ENCODE measurements around the gene GRB2. TPM values are rescaled to one million over a fixed set of nuclear protein-coding genes. Genes with fewer than 3 reads are reported as not detected.

Gene GRB2
- total and polyA plus RNA-seq, 3 donors from 2014 or later: 54.6 to 78.9 (median 61.8) TPM

GRCh38 chr17:75390982-75391381 is 14.5 kb downstream of the GRB2 start:
- no peak for TF ChIP-seq CTCF (IDR thresholded peaks at IDR 0.05)
- Histone ChIP-seq H3K27me3 (no peaks in the 10 kb centered on the region), H3K9me3 (no peaks in the 10 kb centered on the region), H3K27ac (no peak overlapping the region), H3K4me3 (no peak overlapping the region), H3K4me1 (peaks cover 12% of the 10 kb centered on the region), H3K36me3 (ENCODE audit: low read depth, missing control alignments) (no peaks in the 10 kb centered on the region)
- no peak for DNase-seq
- 63% methylated on average over 3 of the region's 3 CpGs for WGBS, 2 donors
- intact Hi-C loops (cut with DNase I; ENCODE audit: low total_unique reads): no loop called here

GRCh38 chr17:75388476-75389030 is 16.9 kb downstream of the GRB2 start:
- intact Hi-C loops (cut with DNase I; ENCODE audit: low total_unique reads): no loop called here
- no peak overlapping the region for H3K4me3 ChIP-seq
- peaks cover 6% of the 10 kb centered on the region for H3K4me1 ChIP-seq
- H3K27me3 ChIP-seq: no peaks in the 10 kb centered on the region
- TF ChIP-seq POLR2A (IDR thresholded peaks at IDR 0.05) (no peak), CTCF (IDR thresholded peaks at IDR 0.05) (no peak)
- H3K36me3 ChIP-seq (ENCODE audit: low read depth, missing control alignments): no peaks in the 10 kb centered on the region
- 61 to 94% methylated on average over 2 to 3 of the region's 3 CpGs for WGBS, 2 donors
- H3K27ac ChIP-seq: no peak overlapping the region
- DNase-seq: no peak
- no peaks in the 10 kb centered on the region for H3K9me3 ChIP-seq

- intact Hi-C loops (cut with DNase I; ENCODE audit: low total_unique reads): no loop called here
- TF ChIP-seq CTCF (IDR thresholded peaks at IDR 0.05): no peak
- TF ChIP-seq POLR2A (IDR thresholded peaks at IDR 0.05): no peak
Measured at GRCh38 chr17:75387771-75388170, 17.7 kb downstream of the GRB2 start.

GRCh38 chr17:75386430-75386829 is 19.0 kb downstream of the GRB2 start:
- H3K9me3 ChIP-seq: no peaks in the 10 kb centered on the region
- no peaks in the 10 kb centered on the region for H3K27me3 ChIP-seq
- no peak overlapping the region for H3K4me3 ChIP-seq
- TF ChIP-seq CTCF (IDR thresholded peaks at IDR 0.05): no peak
- TF ChIP-seq POLR2A (IDR thresholded peaks at IDR 0.05): no peak
- no peaks in the 10 kb centered on the region for H3K36me3 ChIP-seq (ENCODE audit: low read depth, missing control alignments)
- intact Hi-C loops (cut with DNase I; ENCODE audit: low total_unique reads): no loop called here
- peaks cover 6% of the 10 kb centered on the region for H3K4me1 ChIP-seq
- no peak overlapping the region for H3K27ac ChIP-seq
- no peak for DNase-seq

More at GRCh38 chr17:75387771-75388170, 17.7 kb downstream of the GRB2 start:
- Histone ChIP-seq H3K4me3 (no peak overlapping the region), H3K4me1 (peaks cover 6% of the 10 kb centered on the region), H3K36me3 (ENCODE audit: low read depth, missing control alignments) (no peaks in the 10 kb centered on the region), H3K27ac (no peak overlapping the region), H3K9me3 (no peaks in the 10 kb centered on the region), H3K27me3 (no peaks in the 10 kb centered on the region)
- no peak for DNase-seq
- WGBS, 2 donors: 81 to 87% methylated on average over 3 of the region's 3 CpGs

- no peak for TF ChIP-seq POLR2A (IDR thresholded peaks at IDR 0.05)
- TF ChIP-seq CTCF (IDR thresholded peaks at IDR 0.05): no peak
Measured at GRCh38 chr17:75384751-75385150, 20.7 kb downstream of the GRB2 start.

More at GRCh38 chr17:75384751-75385150, 20.7 kb downstream of the GRB2 start:
- intact Hi-C loops (cut with DNase I; ENCODE audit: low total_unique reads): no loop called here
- no peaks in the 10 kb centered on the region for H3K36me3 ChIP-seq (ENCODE audit: low read depth, missing control alignments)
- H3K4me1 ChIP-seq: no peaks in the 10 kb centered on the region
- 96 to 98% methylated on average over 8 of the region's 8 CpGs for WGBS, 2 donors
- H3K4me3 ChIP-seq: no peak overlapping the region
- H3K27ac ChIP-seq: no peak overlapping the region
- no peaks in the 10 kb centered on the region for H3K9me3 ChIP-seq
- no peaks in the 10 kb centered on the region for H3K27me3 ChIP-seq
- DNase-seq: no peak
